ENCODE measurements around the gene USP12. TPM values are rescaled to one million over a fixed set of nuclear protein-coding genes. Genes with fewer than 3 reads are reported as not detected.
A peak's percentile ranks its signal among the peaks of the same experiment; 100 is the strongest.
"Not testable (repeated sequence)": the region's sequence is repeated elsewhere in the genome, so short reads cannot be mapped to it uniquely, and the experiment has no call there.

USP12 gene
- 10 to 100 TPM; 19.3 to 19.8 TPM for total RNA-seq

GRCh38 chr13:27171244-27171826 lies at the start of gene USP12:
Gene USP12 (minus strand): TSS chr13:27171811. CDS start chr13:27171639, 172 bp downstream.
- H3K4me1 Mint-ChIP-seq (ENCODE audit: low read depth): peaks cover 46% of the 10 kb centered on the region
- ChIA-PET POLR2A (interaction anchor here (1.1 to 1.9 kb wide), 2 partner anchors 10 to 40 kb away, joined by 6 to 10 read pairs; no protein-coding TSS in a partner anchor), CTCF (interaction anchor here (1.1 kb wide), 1 partner anchor 191 kb away, joined by 5 read pairs; no protein-coding TSS in a partner anchor)
- H3K27ac Mint-ChIP-seq: peak within 1 kb of the TSS; percentile 95
- H3K9me3 Mint-ChIP-seq (ENCODE audit: insufficient read depth): no peaks in the 10 kb centered on the region
- H3K36me3 Mint-ChIP-seq (ENCODE audit: low read depth): peaks cover 5% of the 10 kb centered on the region
- DNase-seq (no peak), ATAC-seq (no peak)
- H3K4me3 Mint-ChIP-seq: peak within 1 kb of the TSS; percentile 99
- H3K27me3 Mint-ChIP-seq (ENCODE audit: low read depth): no peaks in the 10 kb centered on the region

GRCh38 chr13:27219611-27220010 lies 48.0 kb upstream of the USP12 start:
- no peak for ATAC-seq
- Mint-ChIP-seq H3K4me1 (ENCODE audit: low read depth) (no peaks in the 10 kb centered on the region), H3K27me3 (ENCODE audit: low read depth) (peaks cover 5% of the 10 kb centered on the region), H3K27ac (no peak overlapping the region), H3K9me3 (ENCODE audit: insufficient read depth) (no peaks in the 10 kb centered on the region), H3K4me3 (no peak overlapping the region), H3K36me3 (ENCODE audit: low read depth) (peaks cover 8% of the 10 kb centered on the region)
- ChIA-PET POLR2A (no interaction called here), CTCF (no interaction called here)
- DNase-seq: no peak

DNA sequence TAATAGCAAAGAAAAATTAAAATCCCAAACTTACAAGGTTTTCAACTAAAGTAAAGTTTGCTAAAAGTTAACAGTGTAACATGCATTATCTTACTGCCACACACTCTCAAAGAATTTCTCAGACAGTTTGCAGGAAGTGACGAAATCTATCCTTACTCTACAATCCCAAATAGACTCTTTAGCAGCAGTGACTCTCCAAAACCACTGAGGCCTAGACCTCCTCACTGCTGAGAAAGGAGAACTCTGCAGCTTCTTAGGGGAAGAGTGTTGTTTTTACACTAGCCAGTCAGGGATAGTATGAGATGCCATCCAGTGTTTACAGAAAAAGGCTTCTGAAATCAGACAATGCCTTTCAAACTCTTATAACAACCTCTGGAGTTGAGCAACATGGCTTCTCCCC lies 47.2 kb upstream of the USP12 start:
- H3K4me3 Mint-ChIP-seq; ATAC-seq; CTCF ChIA-PET; H3K4me1 Mint-ChIP-seq (ENCODE audit: low read depth); H3K36me3 Mint-ChIP-seq (ENCODE audit: low read depth); H3K9me3 Mint-ChIP-seq (ENCODE audit: insufficient read depth); POLR2A ChIA-PET; H3K27me3 Mint-ChIP-seq (ENCODE audit: low read depth); DNase-seq; H3K27ac Mint-ChIP-seq: not testable (repeated sequence)

GRCh38 chr13:27217791-27218190 lies 46.2 kb upstream of the USP12 start:
- H3K27me3 Mint-ChIP-seq (ENCODE audit: low read depth); DNase-seq; H3K4me3 Mint-ChIP-seq; POLR2A ChIA-PET; H3K36me3 Mint-ChIP-seq (ENCODE audit: low read depth); CTCF ChIA-PET; H3K27ac Mint-ChIP-seq; H3K9me3 Mint-ChIP-seq (ENCODE audit: insufficient read depth); H3K4me1 Mint-ChIP-seq (ENCODE audit: low read depth); ATAC-seq: not testable (repeated sequence)

DNA sequence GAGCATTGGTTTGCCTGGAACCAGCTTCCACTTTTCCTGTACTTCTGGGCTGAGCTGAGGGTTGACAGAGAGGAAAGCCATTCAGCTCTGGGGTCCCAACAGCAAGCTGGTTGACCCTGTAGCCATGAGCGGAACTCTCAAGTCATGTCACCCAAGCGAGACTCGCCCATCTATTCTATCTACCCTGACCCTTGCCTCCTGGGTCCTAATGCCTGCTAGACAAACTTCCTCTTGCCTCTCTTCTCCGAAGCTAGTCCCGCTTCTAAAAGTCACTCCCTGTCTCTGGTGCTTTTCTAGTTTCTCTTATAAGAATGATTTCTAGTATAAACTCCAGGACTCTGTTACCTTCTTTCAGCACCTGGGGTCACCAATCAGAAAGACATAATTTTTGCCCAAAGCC lies 41.8 kb upstream of the USP12 start:
- H3K4me3 Mint-ChIP-seq; H3K9me3 Mint-ChIP-seq (ENCODE audit: insufficient read depth); H3K36me3 Mint-ChIP-seq (ENCODE audit: low read depth); ATAC-seq; CTCF ChIA-PET; H3K27me3 Mint-ChIP-seq (ENCODE audit: low read depth); H3K27ac Mint-ChIP-seq; DNase-seq; POLR2A ChIA-PET: not testable (repeated sequence)
- H3K4me1 Mint-ChIP-seq (ENCODE audit: low read depth): peaks cover 10% of the 10 kb centered on the region

- H3K27ac Mint-ChIP-seq: no peak overlapping the region
- H3K36me3 Mint-ChIP-seq (ENCODE audit: low read depth): peaks cover 3% of the 10 kb centered on the region
- ATAC-seq (no peak), DNase-seq (no peak)
- CTCF ChIA-PET: interaction anchor here (1.2 kb wide), 1 partner anchor 11 kb away, joined by 3 read pairs; no protein-coding TSS in a partner anchor
- no peak overlapping the region for H3K4me3 Mint-ChIP-seq
- no peaks in the 10 kb centered on the region for H3K9me3 Mint-ChIP-seq (ENCODE audit: insufficient read depth)
- no peaks in the 10 kb centered on the region for H3K27me3 Mint-ChIP-seq (ENCODE audit: low read depth)
- H3K4me1 Mint-ChIP-seq (ENCODE audit: low read depth): peaks cover 10% of the 10 kb centered on the region
- POLR2A ChIA-PET: interaction anchor here (0.6 kb wide), 1 partner anchor 600 kb away, joined by 3 read pairs; no protein-coding TSS in a partner anchor
Observed at GRCh38 chr13:27211771-27212364, 40.3 kb upstream of the USP12 start.

DNA sequence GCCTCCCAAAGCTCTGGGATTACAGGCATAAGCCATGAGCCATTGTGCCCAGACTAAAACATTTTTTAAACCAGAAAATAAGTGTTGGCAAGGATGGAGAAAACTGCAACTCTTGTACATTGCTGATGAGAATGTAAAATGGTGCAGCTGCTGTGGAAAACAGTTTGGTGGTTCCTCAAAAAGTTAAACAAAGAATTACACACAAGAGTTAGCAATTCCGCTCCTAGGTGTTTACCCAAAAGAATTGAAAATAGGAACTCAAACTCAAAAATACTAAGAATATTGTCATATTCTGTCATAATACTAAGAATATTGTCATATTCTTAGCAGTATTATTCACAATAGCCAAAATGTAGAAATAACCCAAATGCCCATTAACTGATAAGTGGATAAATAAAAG lies 39.7 kb upstream of the USP12 start:
- H3K36me3 Mint-ChIP-seq (ENCODE audit: low read depth): peaks cover 3% of the 10 kb centered on the region
- H3K4me3 Mint-ChIP-seq: no peak overlapping the region
- DNase-seq (no peak), ATAC-seq (no peak)
- ChIA-PET CTCF (no interaction called here), POLR2A (no interaction called here)
- H3K27ac Mint-ChIP-seq: no peak overlapping the region
- no peaks in the 10 kb centered on the region for H3K27me3 Mint-ChIP-seq (ENCODE audit: low read depth)
- H3K4me1 Mint-ChIP-seq (ENCODE audit: low read depth): peaks cover 10% of the 10 kb centered on the region
- no peaks in the 10 kb centered on the region for H3K9me3 Mint-ChIP-seq (ENCODE audit: insufficient read depth)

- Mint-ChIP-seq H3K4me1 (ENCODE audit: low read depth) (peaks cover 10% of the 10 kb centered on the region), H3K36me3 (ENCODE audit: low read depth) (peaks cover 3% of the 10 kb centered on the region), H3K27me3 (ENCODE audit: low read depth) (no peaks in the 10 kb centered on the region), H3K9me3 (ENCODE audit: insufficient read depth) (no peaks in the 10 kb centered on the region), H3K4me3 (no peak overlapping the region), H3K27ac (no peak overlapping the region)
- ChIA-PET POLR2A (interaction anchor here (0.6 to 0.7 kb wide), 2 partner anchors 179 to 1761 kb away, joined by 3 to 5 read pairs; no protein-coding TSS in a partner anchor), CTCF (interaction anchor here (0.6 kb wide), 1 partner anchor 131 kb away, joined by 4 read pairs; no protein-coding TSS in a partner anchor)
- DNase-seq (no peak), ATAC-seq (no peak)
Observed at GRCh38 chr13:27208514-27208913, 36.9 kb upstream of the USP12 start.

GRCh38 chr13:27203854-27204253 lies 32.2 kb upstream of the USP12 start:
- CTCF ChIA-PET: interaction anchor here (1.1 kb wide), 1 partner anchor 218 kb away, joined by 4 read pairs; no protein-coding TSS in a partner anchor
- Mint-ChIP-seq H3K27ac (no peak overlapping the region), H3K4me1 (ENCODE audit: low read depth) (no peaks in the 10 kb centered on the region), H3K27me3 (ENCODE audit: low read depth) (no peaks in the 10 kb centered on the region), H3K4me3 (no peak overlapping the region), H3K9me3 (ENCODE audit: insufficient read depth) (no peaks in the 10 kb centered on the region), H3K36me3 (ENCODE audit: low read depth) (no peaks in the 10 kb centered on the region)
- POLR2A ChIA-PET: no interaction called here
- DNase-seq (no peak), ATAC-seq (no peak)

DNA sequence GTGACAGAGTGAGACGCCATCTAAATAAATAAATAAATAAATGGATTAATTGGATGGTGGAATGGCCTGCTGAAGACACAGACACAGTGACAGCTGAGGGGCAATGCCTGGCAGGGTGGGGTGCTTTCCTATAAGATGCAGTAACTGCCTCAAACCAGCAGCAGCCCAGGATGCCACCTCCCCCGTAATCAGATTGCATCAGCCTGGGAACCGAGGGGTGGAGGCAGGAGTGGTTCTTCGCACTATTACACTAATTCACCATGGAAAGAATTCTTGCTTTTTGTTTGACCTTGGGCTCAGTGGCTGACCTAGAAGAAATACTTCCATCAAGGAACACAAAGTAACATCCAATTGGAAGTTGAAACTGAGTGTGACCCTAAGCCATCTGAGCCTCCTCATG lies 31.6 kb upstream of the USP12 start:
- DNase-seq (no peak), ATAC-seq (no peak)
- ChIA-PET CTCF (interaction anchor here (1.1 kb wide), 1 partner anchor 218 kb away, joined by 4 read pairs; no protein-coding TSS in a partner anchor), POLR2A (no interaction called here)
- Mint-ChIP-seq H3K27me3 (ENCODE audit: low read depth) (no peaks in the 10 kb centered on the region), H3K4me1 (ENCODE audit: low read depth) (no peaks in the 10 kb centered on the region), H3K4me3 (no peak overlapping the region), H3K36me3 (ENCODE audit: low read depth) (no peaks in the 10 kb centered on the region), H3K27ac (no peak overlapping the region), H3K9me3 (ENCODE audit: insufficient read depth) (no peaks in the 10 kb centered on the region)

DNA sequence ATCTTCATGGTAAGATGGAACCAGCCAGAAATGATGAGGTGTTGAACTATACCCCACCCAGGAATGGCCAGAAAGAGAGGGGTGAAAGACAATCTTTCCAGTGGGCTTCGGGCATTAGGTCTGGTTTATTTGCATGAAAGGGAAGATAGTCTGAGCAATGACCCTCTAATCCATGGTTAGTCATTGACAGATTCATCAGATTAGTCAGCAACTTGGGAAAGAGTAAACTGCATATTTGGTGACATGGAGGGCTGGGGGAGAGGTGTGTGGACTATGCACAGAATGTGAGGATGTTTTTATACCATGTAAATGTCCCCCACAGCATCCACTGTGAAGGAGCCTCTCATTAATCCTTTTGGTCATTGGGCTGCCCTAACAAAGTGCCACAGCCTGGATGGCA lies 30.1 kb upstream of the USP12 start:
- POLR2A ChIA-PET: no interaction called here
- Mint-ChIP-seq H3K4me1 (ENCODE audit: low read depth) (no peaks in the 10 kb centered on the region), H3K4me3 (no peak overlapping the region), H3K27me3 (ENCODE audit: low read depth) (no peaks in the 10 kb centered on the region), H3K36me3 (ENCODE audit: low read depth) (peaks cover 1% of the 10 kb centered on the region), H3K27ac (no peak overlapping the region), H3K9me3 (ENCODE audit: insufficient read depth) (no peaks in the 10 kb centered on the region)
- CTCF ChIA-PET: no interaction called here
- ATAC-seq (no peak), DNase-seq (no peak)

- POLR2A ChIA-PET: no interaction called here
- H3K27me3 Mint-ChIP-seq (ENCODE audit: low read depth): no peaks in the 10 kb centered on the region
- H3K27ac Mint-ChIP-seq: no peak overlapping the region
- peaks cover 1% of the 10 kb centered on the region for H3K36me3 Mint-ChIP-seq (ENCODE audit: low read depth)
- CTCF ChIA-PET: interaction anchor here (0.8 to 1.4 kb wide), 3 partner anchors 57 to 215 kb away, joined by 3 read pairs; no protein-coding TSS in a partner anchor
- no peaks in the 10 kb centered on the region for H3K9me3 Mint-ChIP-seq (ENCODE audit: insufficient read depth)
- peaks cover 2% of the 10 kb centered on the region for H3K4me1 Mint-ChIP-seq (ENCODE audit: low read depth)
- DNase-seq: no peak
- ATAC-seq: no peak
- H3K4me3 Mint-ChIP-seq: no peak overlapping the region
Observed at GRCh38 chr13:27200413-27201070, 28.9 kb upstream of the USP12 start.
